ENCODE measurements around the gene NCBP2. TPM values are rescaled to one million over a fixed set of nuclear protein-coding genes. Genes with fewer than 3 reads are reported as not detected.
A peak's percentile ranks its signal among the peaks of the same experiment; 100 is the strongest.

The NCBP2 gene
- total and polyA plus RNA-seq, 2 donors (not counting 3 experiments of a cell fraction or from before 2014, with no cell fraction given), result 31.2 to 76.1 TPM

DNA sequence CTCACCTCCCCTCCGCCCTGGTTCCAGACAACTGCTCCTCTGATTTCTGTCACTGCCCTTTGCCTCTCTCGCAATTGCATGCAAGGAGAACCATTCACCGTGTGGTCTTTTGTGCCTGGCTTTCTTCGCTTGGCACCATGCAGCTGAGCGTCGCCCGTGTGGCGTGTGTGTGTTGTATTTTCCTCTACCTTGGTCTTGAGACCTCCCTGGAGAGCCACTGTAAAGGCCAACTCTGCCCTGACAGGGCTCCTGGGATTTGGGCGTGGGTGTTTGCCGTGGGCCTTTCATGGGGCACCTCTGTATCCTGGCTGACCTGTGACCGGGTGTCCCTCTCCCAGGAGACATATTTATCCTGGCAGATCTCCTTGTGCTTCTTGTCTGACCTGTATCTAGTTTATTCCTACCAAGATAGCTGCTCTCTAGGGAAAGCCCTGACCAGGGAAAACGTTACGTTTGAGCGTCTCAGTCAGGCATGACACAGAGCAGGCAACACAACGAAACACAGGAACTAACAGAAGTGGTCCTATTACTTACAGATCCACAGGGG lies 28.3 kb upstream of the NCBP2 start:
- CTCF ChIA-PET, result interaction anchor here (1.1 to 1.5 kb wide), 6 partner anchors 10 to 442 kb away, joined by 3 to 24 read pairs (median 6); no protein-coding TSS in a partner anchor
- BruUV-seq (replicated peaks), result no TSS peak
- TF ChIP-seq, protein P1, sequence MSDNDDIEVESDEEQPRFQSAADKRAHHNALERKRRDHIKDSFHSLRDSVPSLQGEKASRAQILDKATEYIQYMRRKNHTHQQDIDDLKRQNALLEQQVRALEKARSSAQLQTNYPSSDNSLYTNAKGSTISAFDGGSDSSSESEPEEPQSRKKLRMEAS (IDR thresholded peaks at IDR 0.05; ENCODE audit: insufficient read depth, insufficient read length), result no peak
- TF ChIP-seq EZH2 (IDR thresholded peaks at IDR 0.05; ENCODE audit: borderline replicate concordance, low read depth, low read length, severe bottlenecking), result no peak
- TF ChIP-seq MYC (IDR thresholded peaks at IDR 0.05; ENCODE audit: low read depth, low read length), result no peak
- no peak for TF ChIP-seq POLR2AphosphoS5 (IDR thresholded peaks at IDR 0.05; ENCODE audit: insufficient read depth, low read depth, low read length)

DNA sequence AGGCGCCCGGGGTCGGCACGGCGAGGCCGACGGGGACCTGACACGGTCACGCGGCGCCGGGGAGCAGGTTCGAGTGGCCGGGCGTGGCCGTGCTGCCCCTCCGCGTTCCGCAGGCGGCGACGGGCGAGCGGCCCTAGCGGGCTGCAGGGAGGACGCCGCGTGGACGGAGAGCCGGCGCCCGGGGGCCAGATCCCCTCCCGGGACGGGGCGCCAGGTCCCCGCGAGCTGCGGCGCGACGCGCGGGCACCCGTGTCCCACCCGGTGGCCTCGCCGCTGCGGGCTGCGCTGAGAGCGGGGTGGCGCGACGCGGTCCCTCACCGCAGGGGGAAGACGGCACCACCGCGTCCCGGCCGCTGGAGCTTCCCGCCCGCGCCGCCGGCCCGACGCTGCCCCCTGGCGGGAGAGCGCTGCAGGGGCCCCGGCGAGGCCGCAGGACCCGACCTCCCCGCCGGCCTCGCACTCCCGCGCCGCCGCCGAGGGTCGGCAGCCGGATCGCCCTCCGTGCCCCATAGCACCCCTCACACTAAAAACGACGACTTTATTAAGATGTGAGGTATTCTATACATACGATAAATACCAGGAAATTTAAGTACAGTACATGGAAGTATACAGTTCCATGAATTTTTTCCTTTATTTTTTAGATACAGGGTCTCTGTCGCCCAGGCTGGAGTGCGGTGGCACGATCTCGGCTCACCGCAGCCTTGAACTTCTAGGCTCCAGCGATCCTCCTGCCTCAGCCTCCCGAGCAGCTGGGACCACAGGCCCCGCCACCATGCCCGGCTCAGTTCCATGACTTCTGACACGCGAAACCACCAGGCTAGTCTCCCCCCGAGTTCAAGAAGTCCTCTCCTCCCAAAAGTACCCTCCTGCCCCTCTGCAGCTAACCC lies 27.6 kb upstream of the NCBP2 start:
- Histone ChIP-seq H3K9me3 (replicated peaks; ENCODE audit: control insufficient read depth, insufficient read depth, low read length) (no peaks in the 10 kb centered on the region), H3K9me1 (replicated peaks; ENCODE audit: control insufficient read depth, extremely low read depth, insufficient read depth, low read length) (no peaks in the 10 kb centered on the region), H3K27ac (ENCODE audit: insufficient read depth, low read depth, low read length) (no peak overlapping the region), H3K4me3 (replicated peaks in 1 of 3; ENCODE audit: insufficient read depth in 1 of 3, low read depth in 1 of 3, low read length in 3 of 3) (peak overlapping the region; percentile 60 to 81 (median 65)), H3K79me2 (ENCODE audit: control insufficient read depth, insufficient read depth, low read length) (no peaks in the 10 kb centered on the region), H3K9ac (replicated peaks; ENCODE audit: extremely low read depth, insufficient read depth, low read length) (peak overlapping the region; percentile 44), H3K4me1 (ENCODE audit: control insufficient read depth, extremely low read depth, insufficient read depth, low read length) (peaks cover 3% of the 10 kb centered on the region), H3K4me2 (ENCODE audit: insufficient read depth, low read length) (peak overlapping the region; percentile 84), H3K27me3 (ENCODE audit: control insufficient read depth in 2 of 2, insufficient read depth in 2 of 2, low read length in 2 of 2) (peaks cover 0 to 2% of the 10 kb centered on the region in 2 experiments), H3K36me3 (ENCODE audit: control insufficient read depth in 2 of 2, extremely low read depth in 1 of 2, insufficient read depth in 2 of 2, low read length in 2 of 2) (no peaks in the 10 kb centered on the region), H4K20me1 (replicated peaks; ENCODE audit: control insufficient read depth, extremely low read depth, insufficient read depth, low read length) (no peaks in the 10 kb centered on the region), H2AFZ (ENCODE audit: low read depth, low read length) (peak overlapping the region; percentile 94)
- DNase-seq (ENCODE audit: low read depth, low spot score) (peak; percentile 57), FAIRE-seq (peak; percentile 64)
- dilution Hi-C loops (cut with MboI; ENCODE audit: extremely low pct_ligation_motif_present, low sequenced_read_pairs), result no loop called here
- no TSS peak for BruUV-seq (replicated peaks)
- intact Hi-C loops (cut with micrococcal nuclease), result loop anchor here (1.0 to 5.0 kb wide), 4 partner anchors 132 to 448 kb away; no protein-coding TSS in a partner anchor
- TF ChIP-seq, protein P2, sequence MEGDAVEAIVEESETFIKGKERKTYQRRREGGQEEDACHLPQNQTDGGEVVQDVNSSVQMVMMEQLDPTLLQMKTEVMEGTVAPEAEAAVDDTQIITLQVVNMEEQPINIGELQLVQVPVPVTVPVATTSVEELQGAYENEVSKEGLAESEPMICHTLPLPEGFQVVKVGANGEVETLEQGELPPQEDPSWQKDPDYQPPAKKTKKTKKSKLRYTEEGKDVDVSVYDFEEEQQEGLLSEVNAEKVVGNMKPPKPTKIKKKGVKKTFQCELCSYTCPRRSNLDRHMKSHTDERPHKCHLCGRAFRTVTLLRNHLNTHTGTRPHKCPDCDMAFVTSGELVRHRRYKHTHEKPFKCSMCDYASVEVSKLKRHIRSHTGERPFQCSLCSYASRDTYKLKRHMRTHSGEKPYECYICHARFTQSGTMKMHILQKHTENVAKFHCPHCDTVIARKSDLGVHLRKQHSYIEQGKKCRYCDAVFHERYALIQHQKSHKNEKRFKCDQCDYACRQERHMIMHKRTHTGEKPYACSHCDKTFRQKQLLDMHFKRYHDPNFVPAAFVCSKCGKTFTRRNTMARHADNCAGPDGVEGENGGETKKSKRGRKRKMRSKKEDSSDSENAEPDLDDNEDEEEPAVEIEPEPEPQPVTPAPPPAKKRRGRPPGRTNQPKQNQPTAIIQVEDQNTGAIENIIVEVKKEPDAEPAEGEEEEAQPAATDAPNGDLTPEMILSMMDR (IDR thresholded peaks at IDR 0.05; ENCODE audit: extremely low read depth in 1 of 2, insufficient read depth in 1 of 2, low read depth in 1 of 2, low read length in 2 of 2), result peak; percentile 59 to 68
- TF ChIP-seq GATA2 (IDR thresholded peaks at IDR 0.05; ENCODE audit: insufficient read depth, insufficient read length, low read depth, low read length) (no peak), FOS (IDR thresholded peaks at IDR 0.05; ENCODE audit: borderline replicate concordance, insufficient read depth, low read length) (no peak), POLR2A (IDR thresholded peaks at IDR 0.05; ENCODE audit: low read depth, low read length) (peak; percentile 38), POLR2AphosphoS5 (IDR thresholded peaks at IDR 0.05; ENCODE audit: insufficient read depth, low read depth, low read length) (peak; percentile 81), MYC (IDR thresholded peaks at IDR 0.05; ENCODE audit: low read depth, low read length) (no peak), EZH2 (IDR thresholded peaks at IDR 0.05; ENCODE audit: borderline replicate concordance, low read depth, low read length, severe bottlenecking) (no peak), JUN (IDR thresholded peaks at IDR 0.05; ENCODE audit: borderline replicate concordance, insufficient read depth, insufficient read length, low read depth) (no peak)
- TF ChIP-seq, protein P1 (IDR thresholded peaks at IDR 0.05; ENCODE audit: insufficient read depth, insufficient read length), result no peak
- POLR2A ChIA-PET, result no interaction called here
- CTCF ChIA-PET, result interaction anchor here (0.5 to 1.6 kb wide), 29 partner anchors 9 to 629 kb away, joined by 3 to 24 read pairs (median 5); partner anchors contain the start of genes NCBP2 and SENP5

More for the DNA sequence above, 28.3 kb upstream of the NCBP2 start:
- FAIRE-seq, result no peak
- dilution Hi-C loops (cut with MboI; ENCODE audit: extremely low pct_ligation_motif_present, low sequenced_read_pairs) (no loop called here), intact Hi-C loops (cut with micrococcal nuclease) (loop anchor here (1.0 kb wide), 1 partner anchor 361 kb away; no protein-coding TSS in a partner anchor)
- no peaks in the 10 kb centered on the region for H4K20me1 ChIP-seq (replicated peaks; ENCODE audit: control insufficient read depth, extremely low read depth, insufficient read depth, low read length)
- no peak overlapping the region for H3K9ac ChIP-seq (replicated peaks; ENCODE audit: extremely low read depth, insufficient read depth, low read length)
- no peak overlapping the region for H3K4me2 ChIP-seq (ENCODE audit: insufficient read depth, low read length)
- DNase-seq (ENCODE audit: low read depth, low spot score), result no peak
- H3K27ac ChIP-seq (ENCODE audit: insufficient read depth, low read depth, low read length), result no peak overlapping the region
- peaks cover 3% of the 10 kb centered on the region for H3K4me1 ChIP-seq (ENCODE audit: control insufficient read depth, extremely low read depth, insufficient read depth, low read length)
- POLR2A ChIA-PET, result no interaction called here
- H3K4me3 ChIP-seq (replicated peaks in 1 of 3; ENCODE audit: insufficient read depth in 1 of 3, low read depth in 1 of 3, low read length in 3 of 3), result no peak overlapping the region
- peaks cover 0 to 2% of the 10 kb centered on the region in 2 experiments for H3K27me3 ChIP-seq (ENCODE audit: control insufficient read depth in 2 of 2, insufficient read depth in 2 of 2, low read length in 2 of 2)
- H3K36me3 ChIP-seq (ENCODE audit: control insufficient read depth in 2 of 2, extremely low read depth in 1 of 2, insufficient read depth in 2 of 2, low read length in 2 of 2), result no peaks in the 10 kb centered on the region
- no peaks in the 10 kb centered on the region for H3K9me1 ChIP-seq (replicated peaks; ENCODE audit: control insufficient read depth, extremely low read depth, insufficient read depth, low read length)
- H2AFZ ChIP-seq (ENCODE audit: low read depth, low read length), result no peak overlapping the region
- no peaks in the 10 kb centered on the region for H3K9me3 ChIP-seq (replicated peaks; ENCODE audit: control insufficient read depth, insufficient read depth, low read length)
- no peaks in the 10 kb centered on the region for H3K79me2 ChIP-seq (ENCODE audit: control insufficient read depth, insufficient read depth, low read length)

Data from endothelial cell of umbilical vein (primary cell).